RWPE1 (cell line): Measurements from ENCODE around the gene REEP3.

Source experiments
- CTCF ChIA-PET: fragments of 350-600 bp; sonication (Branson Sonifier 250); formaldehyde crosslinking; extraction: SDS; loops from one replicate; lab custom pipeline; 2021; lab: Yijun Ruan, JAX
- POLR2A ChIA-PET: fragments of 400-600 bp; formaldehyde crosslinking; extraction: SDS; loops from one replicate; lab custom pipeline; 2020; ENCODE audit warnings: antibody characterized with exemption; ENCODE audit not compliant: low non-redundant PET; lab: Yijun Ruan, JAX
- DNase-seq: peaks from one replicate; pipeline ENCODE4 v3.0.0; 2012; ENCODE audit warnings: low spot score
- H3K27ac ChIP-seq: fragments of 450-650 bp; 2 replicates; pipeline ENCODE4 v1.5.1; 2017
- TF ChIP-seq, protein P1 (sequence below): fragments of 450-650 bp; conservative IDR thresholded peaks from 2 replicates; pipeline ENCODE4 v1.5.1; 2017; ENCODE audit warnings: low read depth, mild to moderate bottlenecking

REEP3 gene

GRCh38 chr10:63622097-63622496 lies 100.9 kb downstream of the REEP3 start:
- ChIA-PET CTCF (no interaction called here), POLR2A (no interaction called here)
- H3K27ac ChIP-seq, result no peak overlapping the region
- TF ChIP-seq, protein P1, sequence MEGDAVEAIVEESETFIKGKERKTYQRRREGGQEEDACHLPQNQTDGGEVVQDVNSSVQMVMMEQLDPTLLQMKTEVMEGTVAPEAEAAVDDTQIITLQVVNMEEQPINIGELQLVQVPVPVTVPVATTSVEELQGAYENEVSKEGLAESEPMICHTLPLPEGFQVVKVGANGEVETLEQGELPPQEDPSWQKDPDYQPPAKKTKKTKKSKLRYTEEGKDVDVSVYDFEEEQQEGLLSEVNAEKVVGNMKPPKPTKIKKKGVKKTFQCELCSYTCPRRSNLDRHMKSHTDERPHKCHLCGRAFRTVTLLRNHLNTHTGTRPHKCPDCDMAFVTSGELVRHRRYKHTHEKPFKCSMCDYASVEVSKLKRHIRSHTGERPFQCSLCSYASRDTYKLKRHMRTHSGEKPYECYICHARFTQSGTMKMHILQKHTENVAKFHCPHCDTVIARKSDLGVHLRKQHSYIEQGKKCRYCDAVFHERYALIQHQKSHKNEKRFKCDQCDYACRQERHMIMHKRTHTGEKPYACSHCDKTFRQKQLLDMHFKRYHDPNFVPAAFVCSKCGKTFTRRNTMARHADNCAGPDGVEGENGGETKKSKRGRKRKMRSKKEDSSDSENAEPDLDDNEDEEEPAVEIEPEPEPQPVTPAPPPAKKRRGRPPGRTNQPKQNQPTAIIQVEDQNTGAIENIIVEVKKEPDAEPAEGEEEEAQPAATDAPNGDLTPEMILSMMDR, result no peak
- DNase-seq, result no peak

GRCh38 chr10:63624701-63625100 lies 103.5 kb downstream of the REEP3 start:
- H3K27ac ChIP-seq, result no peak overlapping the region
- TF ChIP-seq, protein P1, result no peak
- DNase-seq, result no peak
- ChIA-PET CTCF (no interaction called here), POLR2A (no interaction called here)

DNA sequence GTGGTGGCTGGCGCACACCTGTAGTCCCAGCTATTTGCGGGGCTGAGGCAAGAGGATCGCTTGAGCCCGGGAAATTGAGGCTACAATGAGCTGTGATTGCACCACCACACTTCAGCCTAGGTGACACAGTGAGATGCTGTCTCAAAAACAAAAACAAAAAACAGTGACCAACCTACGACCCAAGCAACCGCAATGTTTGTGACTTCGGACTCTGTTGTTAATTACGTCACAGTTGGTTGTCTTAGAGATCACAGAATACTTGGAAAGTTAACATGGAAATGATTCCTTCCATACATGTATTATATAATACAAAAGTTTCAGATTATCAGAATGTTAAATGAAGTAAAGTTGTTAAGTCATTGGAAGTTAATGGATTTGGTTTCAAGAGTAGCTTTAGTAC lies 106.2 kb downstream of the REEP3 start:
- TF ChIP-seq, protein P1, result no peak
- H3K27ac ChIP-seq, result peak overlapping the region; percentile 42
- no peak for DNase-seq
- ChIA-PET POLR2A (no interaction called here), CTCF (interaction anchor here (1.0 kb wide), 1 partner anchor 10 kb away, joined by 6 read pairs; no protein-coding TSS in a partner anchor)

GRCh38 chr10:63627881-63628296 lies 106.7 kb downstream of the REEP3 start:
- CTCF ChIA-PET, result interaction anchor here (0.5 to 1.0 kb wide), 3 partner anchors 11 to 461 kb away, joined by 3 to 6 read pairs (median 5); no protein-coding TSS in a partner anchor
- POLR2A ChIA-PET, result interaction anchor here (1.5 kb wide), 1 partner anchor 106 kb away, joined by 3 read pairs; the partner anchor contains the start of gene REEP3
- no peak overlapping the region for H3K27ac ChIP-seq
- no peak for DNase-seq
- TF ChIP-seq, protein P1, result no peak

DNA sequence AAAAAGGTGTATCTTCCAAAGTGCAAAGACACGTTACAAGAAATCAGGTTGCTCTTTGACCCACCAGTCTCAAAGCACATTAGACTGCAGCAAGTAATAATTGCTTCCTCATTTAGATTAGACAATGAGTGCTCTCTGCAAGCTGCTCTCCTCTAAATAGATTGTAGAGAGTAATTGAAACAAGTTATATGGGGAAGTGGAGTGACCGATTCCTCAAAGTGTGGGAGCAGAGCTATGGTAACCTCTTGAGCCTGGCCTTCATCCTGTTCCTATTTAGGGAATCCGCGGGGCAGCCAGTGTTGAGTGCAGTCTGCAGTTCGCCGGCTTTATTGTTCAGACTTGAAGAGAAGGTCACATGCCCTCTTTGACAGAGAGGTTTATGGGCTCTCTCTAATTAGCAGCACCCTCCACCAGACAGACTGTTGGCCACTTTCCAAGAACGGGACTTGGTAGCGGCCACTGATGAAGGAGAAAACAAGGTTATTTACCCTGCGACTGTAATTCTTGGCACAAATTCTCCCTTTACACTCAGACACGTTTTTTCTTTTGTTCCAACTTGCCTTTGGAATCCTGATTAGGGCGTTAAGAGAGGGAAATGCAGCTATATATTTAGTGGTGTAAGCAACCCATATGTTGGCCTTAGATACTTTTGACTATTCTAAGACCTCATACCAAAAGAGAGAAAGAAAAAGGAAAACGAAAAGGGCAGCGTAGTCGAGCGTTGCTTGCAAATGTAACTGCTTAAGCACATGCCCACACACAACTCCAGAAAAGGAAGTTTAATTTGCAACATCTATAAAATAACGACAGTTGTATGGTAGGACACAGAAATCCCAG lies 107.5 kb downstream of the REEP3 start:
- CTCF ChIA-PET, result interaction anchor here (0.6 to 1.3 kb wide), 15 partner anchors 47 to 462 kb away, joined by 3 to 12 read pairs (median 3); partner anchors contain the start of gene JMJD1C
- H3K27ac ChIP-seq, result peak overlapping the region; percentile 100

More for the DNA sequence above, 107.5 kb downstream of the REEP3 start:
- TF ChIP-seq, protein P1, result no peak
- POLR2A ChIA-PET, result interaction anchor here (1.5 kb wide), 1 partner anchor 107 kb away, joined by 3 read pairs; the partner anchor contains the start of gene REEP3
- DNase-seq, result peak; percentile 40
